Activated T-cell treated with anti-CD3 and anti-CD28 coated beads, Interleukin-2, amount 50 U/mL, for 1 hour (primary cell): ENCODE measurements around the gene REXO2.

Experiments used
- DNase-seq: peaks from one replicate; pipeline ENCODE4 v3.0.0-alpha.2; 2020

REXO2 gene

GRCh38 chr11:114441921-114442320, 2.7 kb downstream of the REXO2 start:
- DNase-seq = no peak

- DNase-seq = no peak
These were observed 3.3 kb downstream of the REXO2 start for GRCh38 chr11:114442536-114442935.

- no peak for DNase-seq
These were observed 8.2 kb downstream of the REXO2 start for GRCh38 chr11:114447444-114447843.

GRCh38 chr11:114447892-114448291, 8.6 kb downstream of the REXO2 start:
- no peak for DNase-seq

- no peak for DNase-seq
These were observed 9.6 kb downstream of the REXO2 start for GRCh38 chr11:114448749-114449482.

- DNase-seq = no peak
These were observed 10.6 kb downstream of the REXO2 start for GRCh38 chr11:114449845-114450244.

GRCh38 chr11:114452399-114452798, 13.1 kb downstream of the REXO2 start:
- DNase-seq = no peak

- DNase-seq = no peak
These were observed 24.7 kb downstream of the REXO2 start for GRCh38 chr11:114463999-114464398.

GRCh38 chr11:114466742-114467141, 27.5 kb downstream of the REXO2 start:
- DNase-seq = no peak

- no peak for DNase-seq
These were observed 33.4 kb downstream of the REXO2 start for GRCh38 chr11:114472661-114473060.

GRCh38 chr11:114478001-114478410, 38.7 kb downstream of the REXO2 start:
- DNase-seq = no peak

GRCh38 chr11:114478768-114479167, 39.5 kb downstream of the REXO2 start:
- DNase-seq = no peak

GRCh38 chr11:114479331-114479730, 40.1 kb downstream of the REXO2 start:
- DNase-seq = no peak

GRCh38 chr11:114482114-114482513, 42.8 kb downstream of the REXO2 start:
- DNase-seq = no peak

- DNase-seq = no peak
These were observed 44.7 kb downstream of the REXO2 start for GRCh38 chr11:114483929-114484328.

- DNase-seq = no peak
These were observed 57.6 kb downstream of the REXO2 start for GRCh38 chr11:114496915-114497314.

- no peak for DNase-seq
These were observed 60.5 kb downstream of the REXO2 start for GRCh38 chr11:114499756-114500155.
